ENCODE results near the gene NPDC1. TPM values are rescaled to one million over a fixed set of nuclear protein-coding genes. Genes with fewer than 3 reads are reported as not detected.
"Not testable (repeated sequence)": the region's sequence is repeated elsewhere in the genome, so short reads cannot be mapped to it uniquely, and the experiment has no call there.

Gene NPDC1
- total RNA-seq, 1 donor from 2014 or later: 95.3 TPM

- no peak for DNase-seq (ENCODE audit: low spot score)
Measured at GRCh38 chr9:137013571-137013940, 32.4 kb downstream of the NPDC1 start.

- no peak for DNase-seq (ENCODE audit: low spot score)
Measured at GRCh38 chr9:137012694-137013570, 33.0 kb downstream of the NPDC1 start.

- DNase-seq (ENCODE audit: low spot score): no peak
Measured at GRCh38 chr9:137011907-137012675, 33.9 kb downstream of the NPDC1 start.

- DNase-seq (ENCODE audit: low spot score): no peak
Measured at GRCh38 chr9:137011156-137011555, 34.8 kb downstream of the NPDC1 start.

- DNase-seq (ENCODE audit: low spot score): no peak
Measured at GRCh38 chr9:137009938-137010732, 35.8 kb downstream of the NPDC1 start.

GRCh38 chr9:137009217-137009616 is 36.8 kb downstream of the NPDC1 start:
- DNase-seq (ENCODE audit: low spot score): no peak

GRCh38 chr9:137008312-137008711 is 37.7 kb downstream of the NPDC1 start:
- DNase-seq (ENCODE audit: low spot score): no peak

- no peak for DNase-seq (ENCODE audit: low spot score)
Measured at GRCh38 chr9:137007816-137008270, 38.1 kb downstream of the NPDC1 start.

GRCh38 chr9:137007108-137007815 is 38.7 kb downstream of the NPDC1 start:
- DNase-seq (ENCODE audit: low spot score): no peak

- DNase-seq (ENCODE audit: low spot score): no peak
Measured at GRCh38 chr9:137006116-137007003, 39.6 kb downstream of the NPDC1 start.

GRCh38 chr9:137004285-137004684 is 41.7 kb downstream of the NPDC1 start:
- not testable (repeated sequence) for DNase-seq (ENCODE audit: low spot score)

- no peak for DNase-seq (ENCODE audit: low spot score)
Measured at GRCh38 chr9:137002646-137003041, 43.3 kb downstream of the NPDC1 start.

- no peak for DNase-seq (ENCODE audit: low spot score)
Measured at GRCh38 chr9:137001857-137002645, 43.9 kb downstream of the NPDC1 start.

GRCh38 chr9:137000177-137000930 is 45.6 kb downstream of the NPDC1 start:
- DNase-seq (ENCODE audit: low spot score): no peak

- DNase-seq (ENCODE audit: low spot score): no peak
Measured at GRCh38 chr9:136997830-136998234, 48.1 kb downstream of the NPDC1 start.

GRCh38 chr9:136997371-136997770 is 48.6 kb downstream of the NPDC1 start:
- DNase-seq (ENCODE audit: low spot score): no peak

GRCh38 chr9:136996361-136997292 is 49.4 kb downstream of the NPDC1 start, which contains the start of gene CLIC3:
Gene CLIC3 (minus strand): TSS chr9:136996568. CDS start chr9:136996543, 25 bp downstream.
- no peak for DNase-seq (ENCODE audit: low spot score)
